ENCODE measurements around the gene ITGB6.

ITGB6 gene, protein sequence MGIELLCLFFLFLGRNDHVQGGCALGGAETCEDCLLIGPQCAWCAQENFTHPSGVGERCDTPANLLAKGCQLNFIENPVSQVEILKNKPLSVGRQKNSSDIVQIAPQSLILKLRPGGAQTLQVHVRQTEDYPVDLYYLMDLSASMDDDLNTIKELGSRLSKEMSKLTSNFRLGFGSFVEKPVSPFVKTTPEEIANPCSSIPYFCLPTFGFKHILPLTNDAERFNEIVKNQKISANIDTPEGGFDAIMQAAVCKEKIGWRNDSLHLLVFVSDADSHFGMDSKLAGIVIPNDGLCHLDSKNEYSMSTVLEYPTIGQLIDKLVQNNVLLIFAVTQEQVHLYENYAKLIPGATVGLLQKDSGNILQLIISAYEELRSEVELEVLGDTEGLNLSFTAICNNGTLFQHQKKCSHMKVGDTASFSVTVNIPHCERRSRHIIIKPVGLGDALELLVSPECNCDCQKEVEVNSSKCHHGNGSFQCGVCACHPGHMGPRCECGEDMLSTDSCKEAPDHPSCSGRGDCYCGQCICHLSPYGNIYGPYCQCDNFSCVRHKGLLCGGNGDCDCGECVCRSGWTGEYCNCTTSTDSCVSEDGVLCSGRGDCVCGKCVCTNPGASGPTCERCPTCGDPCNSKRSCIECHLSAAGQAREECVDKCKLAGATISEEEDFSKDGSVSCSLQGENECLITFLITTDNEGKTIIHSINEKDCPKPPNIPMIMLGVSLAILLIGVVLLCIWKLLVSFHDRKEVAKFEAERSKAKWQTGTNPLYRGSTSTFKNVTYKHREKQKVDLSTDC

GRCh38 chr2:160199683-160200389, at the start of gene ITGB6:
Gene ITGB6, minus strand, starts transcription at chr2:160200272. Its CDS starts 209 bp downstream, at chr2:160200063.
- TF ChIP-seq ZBTB7A (IDR thresholded peaks at IDR 0.05; ENCODE audit: low read depth) (no peak), EGR1 (IDR thresholded peaks at IDR 0.05) (no peak), TEAD4 (IDR thresholded peaks at IDR 0.05) (peak; percentile 37; the same call in 1 of the 2 replicates), NFIC (IDR thresholded peaks at IDR 0.05) (peak; percentile 21; the same call in 1 of the 2 replicates), CREB1 (IDR thresholded peaks at IDR 0.05; ENCODE audit: low read depth) (no peak), CEBPB (IDR thresholded peaks at IDR 0.05) (no peak), YY1 (IDR thresholded peaks at IDR 0.05; ENCODE audit: low read depth) (no peak), TAF1 (IDR thresholded peaks at IDR 0.05; ENCODE audit: low read depth) (no peak), EP300 (IDR thresholded peaks at IDR 0.05; ENCODE audit: borderline replicate concordance) (peak; percentile 39; the same call in 1 of the 2 replicates), RAD21 (IDR thresholded peaks at IDR 0.05; ENCODE audit: low read depth) (no peak), TCF12 (IDR thresholded peaks at IDR 0.05; ENCODE audit: low read depth) (no peak), MAX (IDR thresholded peaks at IDR 0.05) (0 out of 2 replicates have a peak, but pooled peaks have one; percentile 29), FOXM1 (IDR thresholded peaks at IDR 0.05; ENCODE audit: borderline replicate concordance, low read depth) (no peak)
- TF ChIP-seq, protein P1, sequence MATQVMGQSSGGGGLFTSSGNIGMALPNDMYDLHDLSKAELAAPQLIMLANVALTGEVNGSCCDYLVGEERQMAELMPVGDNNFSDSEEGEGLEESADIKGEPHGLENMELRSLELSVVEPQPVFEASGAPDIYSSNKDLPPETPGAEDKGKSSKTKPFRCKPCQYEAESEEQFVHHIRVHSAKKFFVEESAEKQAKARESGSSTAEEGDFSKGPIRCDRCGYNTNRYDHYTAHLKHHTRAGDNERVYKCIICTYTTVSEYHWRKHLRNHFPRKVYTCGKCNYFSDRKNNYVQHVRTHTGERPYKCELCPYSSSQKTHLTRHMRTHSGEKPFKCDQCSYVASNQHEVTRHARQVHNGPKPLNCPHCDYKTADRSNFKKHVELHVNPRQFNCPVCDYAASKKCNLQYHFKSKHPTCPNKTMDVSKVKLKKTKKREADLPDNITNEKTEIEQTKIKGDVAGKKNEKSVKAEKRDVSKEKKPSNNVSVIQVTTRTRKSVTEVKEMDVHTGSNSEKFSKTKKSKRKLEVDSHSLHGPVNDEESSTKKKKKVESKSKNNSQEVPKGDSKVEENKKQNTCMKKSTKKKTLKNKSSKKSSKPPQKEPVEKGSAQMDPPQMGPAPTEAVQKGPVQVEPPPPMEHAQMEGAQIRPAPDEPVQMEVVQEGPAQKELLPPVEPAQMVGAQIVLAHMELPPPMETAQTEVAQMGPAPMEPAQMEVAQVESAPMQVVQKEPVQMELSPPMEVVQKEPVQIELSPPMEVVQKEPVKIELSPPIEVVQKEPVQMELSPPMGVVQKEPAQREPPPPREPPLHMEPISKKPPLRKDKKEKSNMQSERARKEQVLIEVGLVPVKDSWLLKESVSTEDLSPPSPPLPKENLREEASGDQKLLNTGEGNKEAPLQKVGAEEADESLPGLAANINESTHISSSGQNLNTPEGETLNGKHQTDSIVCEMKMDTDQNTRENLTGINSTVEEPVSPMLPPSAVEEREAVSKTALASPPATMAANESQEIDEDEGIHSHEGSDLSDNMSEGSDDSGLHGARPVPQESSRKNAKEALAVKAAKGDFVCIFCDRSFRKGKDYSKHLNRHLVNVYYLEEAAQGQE (IDR thresholded peaks at IDR 0.05; ENCODE audit: low read depth): no peak
- TF ChIP-seq, protein P2, sequence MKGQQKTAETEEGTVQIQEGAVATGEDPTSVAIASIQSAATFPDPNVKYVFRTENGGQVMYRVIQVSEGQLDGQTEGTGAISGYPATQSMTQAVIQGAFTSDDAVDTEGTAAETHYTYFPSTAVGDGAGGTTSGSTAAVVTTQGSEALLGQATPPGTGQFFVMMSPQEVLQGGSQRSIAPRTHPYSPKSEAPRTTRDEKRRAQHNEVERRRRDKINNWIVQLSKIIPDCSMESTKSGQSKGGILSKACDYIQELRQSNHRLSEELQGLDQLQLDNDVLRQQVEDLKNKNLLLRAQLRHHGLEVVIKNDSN (IDR thresholded peaks at IDR 0.05): no peak

- TF ChIP-seq, protein P1 (IDR thresholded peaks at IDR 0.05; ENCODE audit: low read depth): no peak
- TF ChIP-seq FOXM1 (IDR thresholded peaks at IDR 0.05; ENCODE audit: borderline replicate concordance, low read depth): peak; percentile 67; the same call in 1 of the 2 replicates
- TF ChIP-seq TAF1 (IDR thresholded peaks at IDR 0.05; ENCODE audit: low read depth): no peak
- TF ChIP-seq ZBTB7A (IDR thresholded peaks at IDR 0.05; ENCODE audit: low read depth): no peak
- TF ChIP-seq EGR1 (IDR thresholded peaks at IDR 0.05): no peak
- no peak for TF ChIP-seq RAD21 (IDR thresholded peaks at IDR 0.05; ENCODE audit: low read depth)
- TF ChIP-seq TEAD4 (IDR thresholded peaks at IDR 0.05): peak; percentile 64
- peak; percentile 81 for TF ChIP-seq TCF12 (IDR thresholded peaks at IDR 0.05; ENCODE audit: low read depth)
- TF ChIP-seq CREB1 (IDR thresholded peaks at IDR 0.05; ENCODE audit: low read depth): no peak
- TF ChIP-seq YY1 (IDR thresholded peaks at IDR 0.05; ENCODE audit: low read depth): no peak
- peak; percentile 84 for TF ChIP-seq EP300 (IDR thresholded peaks at IDR 0.05; ENCODE audit: borderline replicate concordance)
- peak; percentile 80 for TF ChIP-seq NFIC (IDR thresholded peaks at IDR 0.05)
These were observed 47.4 kb upstream of the ITGB6 start for GRCh38 chr2:160247296-160248035.

- TF ChIP-seq TCF12 (IDR thresholded peaks at IDR 0.05; ENCODE audit: low read depth): no peak
- TF ChIP-seq, protein P1 (IDR thresholded peaks at IDR 0.05; ENCODE audit: low read depth): peak; percentile 59; the same call in 1 of the 2 replicates
These were observed 46.3 kb upstream of the ITGB6 start for GRCh38 chr2:160246356-160246755.
